HG02943 (cell line): ENCODE measurements around the gene DGUOK.

Experiments used
- ATAC-seq: cut with Tn5 transposase; IDR thresholded peaks from one replicate; pipeline ENCODE4 v1.9.1; 2021; ENCODE audit warnings: mild to moderate bottlenecking, low read depth, moderate library complexity; ENCODE audit not compliant: unreplicated experiment

Gene DGUOK

DNA sequence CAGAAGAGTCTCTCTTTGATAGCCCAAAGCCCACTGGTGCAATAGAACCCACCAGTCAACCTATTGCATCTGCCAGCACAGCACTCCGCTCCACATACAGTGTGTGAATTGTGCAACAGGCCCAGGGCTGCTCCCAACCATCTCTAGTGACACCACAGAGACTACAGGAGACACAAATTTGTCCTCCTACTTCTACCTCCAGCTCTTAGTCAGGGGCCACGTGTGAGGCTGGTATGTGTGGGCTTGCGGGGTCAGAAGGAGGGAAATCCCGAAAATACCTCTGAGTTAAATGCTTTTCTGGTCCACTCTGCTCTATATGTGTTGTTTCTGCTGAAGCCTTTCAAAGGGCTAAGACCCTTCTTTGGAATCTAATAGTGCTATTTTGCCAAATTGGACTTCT, 18.0 kb downstream of the DGUOK start:
- no peak for ATAC-seq

DNA sequence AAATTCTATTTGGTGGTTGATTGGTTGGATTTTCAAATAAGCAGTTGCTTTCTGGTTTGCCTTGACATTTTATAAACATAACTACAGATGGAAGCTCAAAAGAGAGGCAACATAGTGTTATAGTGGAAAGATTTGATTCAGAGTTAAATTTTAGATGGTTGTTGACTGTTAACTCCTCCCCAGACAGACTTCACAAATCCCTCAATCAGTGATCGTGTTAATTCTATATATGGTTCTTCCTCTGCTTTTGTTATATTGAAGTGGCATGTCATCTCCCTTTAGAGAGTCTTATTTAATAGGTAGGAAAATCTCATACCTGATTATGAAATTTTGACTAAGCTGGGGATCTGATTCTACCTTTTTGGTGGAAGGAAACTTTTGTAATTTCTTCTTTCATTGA, 19.5 kb downstream of the DGUOK start:
- no peak for ATAC-seq

DNA sequence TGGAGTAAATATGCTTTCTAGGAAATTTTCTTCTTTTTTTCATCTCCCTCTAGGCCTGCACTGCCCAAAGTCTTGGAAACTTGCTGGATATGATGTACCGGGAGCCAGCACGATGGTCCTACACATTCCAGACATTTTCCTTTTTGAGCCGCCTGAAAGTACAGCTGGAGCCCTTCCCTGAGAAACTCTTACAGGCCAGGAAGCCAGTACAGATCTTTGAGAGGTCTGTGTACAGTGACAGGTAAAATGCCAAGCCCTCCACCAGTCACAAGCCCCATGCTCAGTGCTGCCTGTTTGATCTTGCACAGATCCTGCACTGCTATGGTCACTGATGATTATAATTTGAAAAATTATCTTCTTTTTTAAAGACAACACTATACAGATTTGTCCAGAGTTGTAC, 20.0 kb downstream of the DGUOK start:
- no peak for ATAC-seq

DNA sequence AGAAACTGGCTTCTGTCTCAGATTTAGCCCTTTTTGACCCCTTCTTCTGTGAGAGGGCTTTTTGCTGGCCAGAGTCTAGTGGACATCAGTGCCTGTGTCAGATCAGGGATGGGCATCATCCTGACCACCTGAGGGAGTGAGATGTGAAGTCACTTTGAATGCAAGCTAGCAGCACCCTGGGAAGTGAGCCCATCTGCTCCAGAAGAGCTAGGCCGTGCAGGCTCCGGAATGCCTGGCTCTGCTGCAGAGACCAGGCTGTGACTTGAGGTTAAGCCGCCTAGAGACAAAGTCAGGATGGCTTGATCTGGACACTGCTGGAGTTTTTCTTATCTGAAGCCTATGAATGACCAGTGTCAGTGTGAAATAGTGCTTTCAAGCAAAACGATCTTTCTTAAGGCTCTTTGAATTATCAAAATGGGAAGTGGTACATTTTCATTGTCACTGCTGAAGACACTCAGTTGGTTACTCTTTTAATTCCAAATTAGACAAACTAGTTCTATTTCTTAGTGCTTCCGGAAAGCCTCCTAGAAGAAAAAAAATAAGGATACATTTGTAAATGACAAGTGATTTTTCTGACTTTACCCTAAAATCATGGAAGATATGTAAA, 20.8 kb downstream of the DGUOK start:
- ATAC-seq: no peak

DNA sequence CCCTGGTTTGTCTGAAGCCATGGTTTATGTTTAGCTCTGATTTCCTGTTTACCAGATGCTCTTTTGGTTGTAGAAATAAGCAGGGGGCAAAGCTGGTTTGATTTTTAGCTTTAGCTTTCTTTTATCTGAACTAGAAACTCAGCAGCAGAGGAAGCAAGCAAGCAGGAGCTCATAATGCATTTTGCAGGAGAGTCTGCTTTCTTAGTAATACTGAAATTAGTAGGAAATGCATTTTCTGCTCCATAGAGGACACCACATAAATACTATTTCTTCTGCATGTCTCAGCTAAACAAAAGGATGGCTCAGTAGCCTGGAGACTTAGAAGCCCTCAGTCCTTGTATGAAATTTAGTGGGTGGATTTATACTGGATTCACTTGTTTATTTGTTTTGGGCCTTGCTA, 23.1 kb downstream of the DGUOK start:
- no peak for ATAC-seq

DNA sequence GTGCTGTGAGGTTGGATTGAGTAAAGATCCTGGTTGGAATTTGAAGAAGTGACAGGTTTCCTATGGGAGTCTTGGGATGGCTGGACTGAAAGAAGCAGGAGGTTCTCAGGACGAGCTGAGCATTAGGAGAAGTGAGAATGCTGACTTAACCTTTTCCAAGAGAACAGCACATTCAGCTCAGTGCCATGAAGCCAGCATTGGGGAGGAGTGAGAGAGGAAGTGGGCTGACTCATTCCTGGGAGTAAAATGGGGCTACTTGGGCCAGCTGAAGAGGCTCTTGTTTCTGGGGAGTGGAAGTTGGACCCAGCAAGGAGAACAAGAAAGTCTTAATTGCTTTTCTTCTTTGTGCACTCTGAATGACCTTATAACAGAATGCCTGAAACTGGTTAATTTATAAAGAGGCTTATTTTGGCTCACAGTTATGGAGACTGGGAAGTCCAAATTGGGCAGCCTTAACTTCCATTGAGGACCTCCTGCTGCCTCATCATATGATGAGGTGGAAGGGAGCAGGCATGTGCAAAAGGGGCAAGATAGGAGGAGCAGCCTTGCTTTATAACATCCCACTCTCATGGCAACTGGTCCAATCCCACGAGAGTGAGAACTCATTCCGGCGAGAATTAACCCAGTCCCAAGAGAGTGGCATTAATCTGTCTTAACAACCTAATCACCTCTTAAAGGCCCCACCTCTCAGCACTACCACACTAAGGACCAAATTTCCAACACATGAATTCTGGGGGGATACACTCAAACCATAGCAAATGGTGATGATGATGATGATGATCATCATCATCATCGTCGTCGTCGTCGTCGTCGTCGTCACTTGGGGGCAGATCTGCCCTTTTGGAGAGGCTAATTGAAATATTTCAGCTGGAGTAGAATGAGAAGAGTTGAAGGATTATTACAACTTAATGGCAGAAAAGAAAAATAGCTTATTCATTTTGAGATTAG, 26.1 kb downstream of the DGUOK start:
- no peak for ATAC-seq

DNA sequence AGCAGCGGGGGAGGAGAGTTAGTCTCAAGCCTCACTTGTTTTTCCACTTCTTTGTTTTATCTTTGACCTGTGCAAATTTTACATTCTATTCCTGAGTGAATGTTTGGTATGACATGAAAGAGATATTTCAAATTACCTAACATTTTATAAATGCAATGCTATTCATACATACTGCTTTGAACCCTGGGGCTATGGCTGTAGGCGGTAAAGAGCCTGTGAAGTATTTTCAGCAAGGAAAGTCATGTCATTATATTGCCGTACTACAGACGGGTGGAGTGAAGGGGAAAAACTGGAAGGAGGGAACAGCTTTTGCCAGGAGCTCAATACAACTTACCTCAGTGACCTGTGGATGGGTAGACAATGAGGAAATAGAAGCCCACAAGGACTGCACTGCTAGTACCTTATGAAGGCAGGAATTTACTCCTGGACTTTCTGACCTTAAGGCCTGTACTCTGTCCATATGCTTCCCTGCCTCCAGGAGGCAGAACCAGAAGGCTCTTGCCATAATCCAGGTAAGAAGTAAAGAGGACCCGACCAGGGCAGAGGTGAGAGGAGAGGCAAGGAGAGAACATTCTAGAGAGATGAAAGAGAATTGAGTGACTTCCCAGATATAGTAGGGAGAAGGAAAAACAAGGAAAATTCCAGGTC, 29.7 kb downstream of the DGUOK start:
- no peak for ATAC-seq

DNA sequence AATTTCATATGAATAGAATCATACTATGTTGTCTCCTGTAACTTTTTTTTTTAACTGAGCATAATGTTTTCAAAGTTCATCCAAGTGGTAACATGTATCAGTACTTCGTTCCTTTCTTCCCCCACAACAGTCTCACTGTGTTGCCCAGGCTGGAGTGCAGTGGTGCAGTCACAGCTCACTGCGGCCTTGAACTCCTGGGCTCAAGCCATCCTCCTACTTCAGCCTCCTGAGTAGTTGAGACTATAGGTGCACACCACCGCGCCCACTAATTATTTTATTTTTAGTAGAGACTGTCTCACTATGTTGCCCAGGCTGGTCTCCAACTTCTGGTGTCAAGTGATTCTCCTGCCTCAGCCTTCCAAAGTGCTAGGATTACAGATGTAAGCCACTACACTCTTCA, 34.6 kb downstream of the DGUOK start:
- no peak for ATAC-seq

DNA sequence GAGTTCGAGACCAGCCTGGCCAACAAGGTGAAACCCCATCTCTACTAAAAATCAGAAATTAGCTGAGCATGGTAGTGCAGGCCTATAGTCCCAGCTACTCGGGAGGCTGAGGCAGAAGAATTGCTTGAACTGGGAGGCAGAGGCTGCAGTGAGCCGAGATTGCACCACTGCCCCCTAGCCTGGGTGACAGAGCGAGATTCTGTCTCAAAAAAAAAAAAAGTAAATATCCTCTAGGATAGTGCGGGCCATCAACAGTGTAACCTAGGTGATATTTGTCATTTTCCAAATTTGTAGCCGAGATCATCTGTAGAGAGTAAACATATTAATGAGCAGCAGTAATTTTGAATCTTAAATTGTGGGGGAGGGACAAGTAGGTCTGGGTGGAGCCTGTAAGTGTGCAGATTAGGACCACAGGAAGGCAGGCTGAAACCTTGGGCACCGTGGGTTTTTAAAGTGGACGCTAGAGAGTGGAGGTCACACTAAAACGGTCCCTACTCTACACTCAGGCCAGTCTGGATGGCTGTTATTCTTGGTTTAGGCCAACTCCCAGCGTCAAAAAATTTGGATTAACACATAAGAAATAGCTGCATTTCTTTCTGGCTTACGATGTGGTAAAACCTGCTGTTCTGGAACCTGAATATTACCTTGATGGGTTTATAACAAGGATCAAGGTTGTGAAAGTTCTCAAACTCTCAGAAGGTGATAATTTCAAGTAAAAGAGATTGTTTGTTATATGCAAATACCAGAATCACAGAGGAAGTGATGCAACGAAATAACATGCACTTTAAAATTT, 35.3 kb downstream of the DGUOK start:
- ATAC-seq: no peak

DNA sequence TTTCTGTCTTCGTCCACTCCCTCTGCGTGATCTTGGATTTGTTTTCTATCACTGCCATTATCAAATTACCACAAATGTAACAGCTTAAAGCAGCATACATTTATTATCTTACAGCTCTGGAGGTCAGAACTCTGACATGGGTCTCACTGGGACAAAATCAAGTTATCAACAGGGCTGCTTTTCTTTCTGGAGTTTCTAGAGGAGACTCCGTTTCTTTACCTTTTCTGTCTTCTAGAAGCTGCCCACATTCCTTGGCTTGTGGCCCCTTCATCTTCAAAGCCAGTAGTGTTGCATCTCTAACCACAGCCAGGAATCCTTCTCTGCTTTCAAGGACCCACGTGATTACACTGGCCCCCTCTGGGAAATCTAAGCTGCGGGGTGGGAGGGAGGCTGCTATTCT, 36.1 kb downstream of the DGUOK start:
- no peak for ATAC-seq

DNA sequence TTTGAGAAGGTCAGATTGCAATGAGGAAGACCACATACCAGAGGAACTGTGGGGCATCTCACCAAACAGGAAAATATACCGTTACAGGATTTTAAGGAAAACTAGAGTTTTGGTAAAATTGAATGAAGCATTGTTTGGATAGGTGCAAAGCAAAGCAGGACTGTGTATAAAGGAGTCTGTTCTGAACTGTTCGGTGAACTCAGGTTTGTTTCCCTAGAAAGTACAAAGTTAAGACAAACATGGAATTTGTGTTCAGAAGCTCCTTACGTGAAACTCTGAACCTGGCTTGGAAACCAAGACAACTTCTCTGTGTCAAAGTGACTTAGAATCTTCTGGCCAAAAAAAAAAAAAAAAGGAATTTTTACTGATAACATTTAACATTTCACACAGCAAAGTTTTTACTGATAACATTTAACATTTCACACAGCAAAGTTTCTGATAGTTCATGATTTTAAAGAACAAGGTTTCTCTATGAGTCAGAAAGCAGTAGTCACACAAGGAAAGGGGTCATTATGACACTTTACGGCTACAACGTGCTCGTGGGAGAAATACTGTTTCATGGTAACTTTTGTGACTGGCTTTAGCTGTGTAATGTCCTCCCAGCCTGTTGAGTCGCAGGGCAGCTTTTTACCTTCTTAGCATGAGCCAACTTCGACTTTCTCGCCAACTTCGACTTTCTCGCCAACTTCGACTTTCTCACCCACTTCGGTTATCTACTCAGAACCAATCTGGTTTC, 36.9 kb downstream of the DGUOK start:
- ATAC-seq: no peak

DNA sequence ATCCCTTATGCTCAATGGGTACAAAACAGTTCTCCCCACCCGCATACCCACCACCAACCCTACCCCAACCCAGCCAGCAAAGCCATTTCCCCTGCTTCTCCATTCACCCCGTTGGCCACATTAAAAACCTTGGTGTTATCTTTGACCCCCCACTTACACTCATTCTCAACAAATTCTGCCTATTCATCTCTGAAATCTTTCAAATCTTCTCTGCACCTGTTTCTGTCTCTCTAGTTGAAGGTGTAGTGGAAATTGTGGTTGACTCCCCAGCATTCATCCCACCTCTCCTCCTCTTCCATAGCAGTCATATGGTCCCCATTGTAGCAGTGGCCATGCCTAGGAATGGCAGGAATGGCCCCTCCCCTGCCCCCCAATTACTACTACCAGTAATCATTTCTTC, 37.5 kb downstream of the DGUOK start:
- no peak for ATAC-seq

DNA sequence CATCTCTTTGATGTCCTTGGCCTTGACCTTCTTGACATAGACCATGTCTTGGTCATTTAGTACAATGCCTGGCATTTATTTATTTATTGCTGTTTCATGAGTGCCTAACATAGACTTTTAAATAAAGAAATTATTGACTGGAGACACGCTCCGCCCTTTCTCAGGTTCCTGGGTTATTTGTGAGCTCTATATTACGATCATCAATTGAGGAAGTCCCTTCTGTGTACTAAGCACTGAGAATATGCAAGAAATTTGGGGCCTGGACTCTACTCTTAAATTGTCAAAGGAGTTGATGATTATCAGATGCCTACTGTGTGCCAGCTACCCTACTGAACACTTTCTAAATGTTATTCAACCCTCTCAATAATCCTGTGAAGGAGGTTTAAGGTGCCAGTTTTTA, 38.4 kb downstream of the DGUOK start:
- no peak for ATAC-seq

DNA sequence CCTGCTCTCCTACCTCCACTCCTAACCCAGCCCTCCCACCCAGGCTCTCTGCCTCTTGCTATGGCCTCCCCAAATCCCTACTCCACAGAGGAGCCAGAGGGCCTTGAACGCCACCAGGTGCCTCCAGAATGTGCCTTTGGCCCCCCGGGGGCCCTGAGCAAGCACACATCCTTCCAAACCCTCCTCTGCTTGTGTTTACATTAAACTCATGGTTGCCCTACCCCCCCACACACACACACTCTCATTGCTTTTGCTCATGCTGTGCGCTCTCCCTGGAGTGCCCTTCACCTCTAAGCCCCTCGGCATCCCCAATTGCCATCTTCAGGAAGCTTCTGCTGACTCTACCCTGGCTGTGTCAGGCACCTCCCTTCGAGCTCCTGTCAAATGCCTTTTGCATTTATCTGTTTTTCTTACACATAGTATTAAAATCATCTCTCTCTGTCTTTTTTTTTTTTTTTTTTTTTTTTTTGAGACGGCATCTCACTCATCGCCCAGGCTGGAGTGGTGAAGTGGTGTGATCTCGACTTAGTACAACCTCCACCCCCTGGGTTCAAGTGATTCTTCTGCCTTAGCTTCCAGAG, 41.8 kb downstream of the DGUOK start:
- no peak for ATAC-seq

DNA sequence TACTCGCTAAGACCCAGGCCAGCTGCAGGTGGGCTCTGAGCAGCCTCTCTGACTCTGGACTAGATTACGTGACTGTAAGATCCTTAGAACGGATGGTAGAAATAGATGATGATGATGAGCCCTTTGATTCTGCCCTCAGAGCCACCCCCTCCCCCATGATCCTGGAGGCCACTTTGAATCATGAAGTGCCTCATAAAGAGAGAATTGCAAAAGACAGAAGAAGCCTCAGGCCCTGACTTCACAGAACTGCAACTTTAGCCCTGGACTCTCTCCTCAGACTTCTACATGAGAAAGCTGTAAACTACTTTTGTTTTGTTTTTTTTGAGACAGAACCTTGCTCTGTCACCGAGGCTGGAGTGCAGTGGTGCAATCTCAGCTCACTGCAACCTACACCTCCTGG, 42.7 kb downstream of the DGUOK start:
- ATAC-seq: no peak

DNA sequence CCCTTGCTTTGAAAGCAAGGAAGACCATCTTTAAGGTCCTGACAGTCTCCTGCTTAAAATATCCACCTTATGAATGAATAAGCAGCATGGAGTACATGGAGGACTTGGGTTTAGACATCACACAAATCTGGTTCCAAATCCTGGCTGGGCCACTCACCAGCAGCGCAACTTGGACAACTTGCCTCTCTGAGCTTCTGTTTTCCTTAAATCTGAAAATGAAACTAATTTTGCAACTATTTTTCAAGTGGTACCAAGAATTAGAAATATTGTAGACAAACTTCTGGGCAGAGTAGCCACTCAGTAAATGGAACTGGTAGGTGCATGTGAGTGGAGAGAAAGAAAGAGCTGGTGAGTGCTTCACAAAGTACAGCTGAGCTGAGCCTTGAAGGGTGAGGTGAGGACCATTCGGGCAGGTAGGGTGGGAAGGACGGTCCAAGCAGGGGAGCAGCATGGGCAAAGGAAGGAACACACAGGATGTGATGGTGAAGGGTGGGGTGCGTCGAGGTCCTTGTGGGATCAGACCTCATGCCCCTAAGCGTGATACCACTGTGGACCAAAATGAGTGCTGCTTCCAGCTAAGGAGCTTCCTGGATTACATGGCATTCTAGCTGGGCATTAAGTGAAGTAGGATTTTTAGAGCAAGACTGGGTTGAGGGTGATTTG, 43.6 kb downstream of the DGUOK start:
- no peak for ATAC-seq

DNA sequence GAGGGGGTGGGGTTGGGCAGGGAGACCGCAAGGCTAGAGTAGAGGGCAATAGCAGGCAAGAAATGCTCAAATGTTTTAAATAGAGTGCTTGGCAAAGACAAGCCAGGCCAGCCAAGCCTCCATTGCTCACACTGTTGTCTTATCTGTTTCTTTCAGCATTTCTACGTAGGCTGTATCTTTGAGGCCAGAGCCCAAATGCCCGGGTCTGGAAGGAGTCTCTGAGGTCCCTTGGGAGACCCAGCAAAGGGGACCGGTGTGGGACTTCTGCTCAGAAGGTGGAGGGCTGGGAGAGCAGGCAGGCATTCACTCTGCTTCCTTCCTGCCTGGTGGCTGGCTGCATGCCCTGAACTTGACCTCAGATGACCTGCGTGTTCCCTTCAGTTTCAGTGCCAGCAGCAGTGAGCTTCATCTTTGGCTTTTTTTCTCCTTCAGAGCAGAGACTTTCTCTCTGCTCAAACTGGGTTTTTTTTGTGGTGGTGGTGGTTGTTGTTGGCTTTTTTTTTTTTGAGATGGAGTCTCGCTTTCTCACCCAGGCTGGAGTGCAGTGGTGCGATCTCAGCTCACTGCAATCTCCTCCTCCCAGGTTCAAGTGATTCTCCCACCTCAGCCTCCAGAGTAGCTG, 44.3 kb downstream of the DGUOK start:
- ATAC-seq: peak; percentile 91

DNA sequence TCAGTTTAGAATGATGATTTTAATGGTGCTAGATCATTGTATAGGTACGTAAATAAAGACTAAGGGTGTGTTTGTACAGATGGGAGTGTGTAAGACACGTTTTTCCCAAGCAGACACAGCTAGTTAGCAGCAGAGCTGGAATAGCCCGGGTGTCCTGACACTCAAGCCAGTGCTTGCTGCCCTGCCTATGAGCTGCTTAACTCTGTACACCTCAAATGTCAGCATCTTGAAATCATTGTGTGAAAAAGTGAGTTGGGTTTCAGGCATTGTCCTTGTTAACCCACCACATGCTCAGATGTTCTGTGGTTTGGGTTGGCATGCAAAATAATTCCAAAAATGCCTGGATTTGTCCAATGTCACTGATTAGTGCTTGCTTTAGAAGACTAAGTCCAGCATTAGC, 45.0 kb downstream of the DGUOK start:
- no peak for ATAC-seq

DNA sequence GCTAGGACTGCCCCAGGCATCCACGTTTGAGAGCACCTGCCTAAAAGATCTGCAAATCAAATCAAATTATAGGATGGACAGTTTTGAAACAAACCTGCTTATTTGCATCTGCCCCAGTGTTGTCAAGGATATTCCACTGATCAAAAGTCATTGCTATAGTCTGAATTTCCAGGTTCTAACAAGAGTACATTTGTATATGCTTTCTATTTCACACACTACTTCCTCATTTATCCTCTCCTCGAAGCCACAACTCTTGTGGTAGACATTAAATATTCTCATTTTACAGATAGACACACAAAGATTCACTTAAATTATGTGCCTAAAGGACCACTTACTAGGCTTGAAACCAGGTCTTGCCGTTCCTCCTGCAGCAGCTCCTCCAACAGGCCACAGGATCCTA, 46.2 kb downstream of the DGUOK start:
- ATAC-seq: no peak
